HepG2 (cell line): ENCODE data around the gene CBLB. TPM values are rescaled to one million over a fixed set of nuclear protein-coding genes. Genes with fewer than 3 reads are reported as not detected.

Source experiments
- ATAC-seq: fragments of 200-7000 bp; cut with Tn5 transposase; 3 replicates; pipeline ENCODE4 v1.9.1; 2020; ENCODE audit warnings: mild to moderate bottlenecking, moderate library complexity
- BruUV-seq: library from RNA; stranded (reverse); fragments of 400-500 nt; replicated peaks from 2 replicates; lab custom pipeline; 2021; lab: Mats Ljungman, UMichigan
- CTCF ChIA-PET: fragments of 300-600 bp; formaldehyde crosslinking; extraction: SDS; loops from one replicate; lab custom pipeline; 2021; ENCODE audit warnings: low total read pairs, inconsistent platforms, low intra/inter-chr PET ratio; lab: Yijun Ruan, JAX
- POLR2A ChIA-PET: fragments of 350-600 bp; sonication (Branson Sonifier 250); formaldehyde crosslinking; loops from one replicate; lab custom pipeline; 2020; ENCODE audit warnings: antibody characterized with exemption, inconsistent platforms; lab: Yijun Ruan, JAX
- DNase-seq: peaks from one replicate; pipeline ENCODE4 v3.0.0-alpha.2; 2015; ENCODE audit warnings: low spot score
- FAIRE-seq: peaks from 3 replicates; lab custom pipeline; 2011; peaks lifted over from hg19 to GRCh38; lab: Jason Lieb, UNC
- H2AFZ ChIP-seq: one replicate; pipeline ENCODE4 v1.6.1; 2011; ENCODE audit warnings: low read length, inconsistent platforms
- H3K27ac ChIP-seq: fragments of 300-600 bp; 3 replicates; pipeline ENCODE4 v1.8.0; 2011; ENCODE audit warnings: mixed run types, mild to moderate bottlenecking, mixed read lengths, low read length, inconsistent platforms; ENCODE audit not compliant: insufficient read depth; ENCODE audit errors: extremely low read length
- H3K27me3 ChIP-seq, 2 experiments: fragments of 200-600 bp in 1 of 2; 2 replicates in 1 of 2; 3 replicates in 1 of 2; pipeline versions ENCODE4 v1.6.0 to v1.8.0; 2011; ENCODE audit warnings: low read length in 2 of 2, mild to moderate bottlenecking in 2 of 2, moderate library complexity in 2 of 2, inconsistent platforms in 1 of 2; ENCODE audit not compliant: insufficient read depth in 2 of 2, control insufficient read depth in 1 of 2
- H3K36me3 ChIP-seq, 2 experiments: fragments of 200-600 bp in 1 of 2; replicated peaks in 1 of 2; 2 replicates in 1 of 2; 3 replicates in 1 of 2; pipeline versions ENCODE4 v1.5.1 to v1.8.0; 2011; ENCODE audit warnings: low read length in 2 of 2, inconsistent platforms in 1 of 2; ENCODE audit not compliant: insufficient read depth in 2 of 2, control insufficient read depth in 1 of 2
- H3K4me1 ChIP-seq: 2 replicates; pipeline ENCODE4 v1.5.1; 2012; ENCODE audit warnings: low read length, inconsistent platforms; ENCODE audit not compliant: insufficient read depth
- H3K4me2 ChIP-seq: 2 replicates; pipeline ENCODE4 v1.6.0; 2011; ENCODE audit warnings: low read depth, low read length, inconsistent platforms
- H3K4me3 ChIP-seq, 3 experiments: fragments of 200-600 bp in 1 of 3; sonication (generic), shearing (Covaris generic) in 1 of 3; replicated peaks in 1 of 3; 2 replicates each; pipeline ENCODE4 v1.5.1; 2011 to 2016; ENCODE audit warnings: low read length in 3 of 3, inconsistent platforms in 2 of 3, low read depth in 2 of 3, mild to moderate bottlenecking in 2 of 3, control low read depth in 1 of 3, mixed read lengths in 1 of 3; ENCODE audit not compliant: insufficient read depth in 1 of 3
- H3K79me2 ChIP-seq: one replicate; pipeline ENCODE4 v1.6.1; 2011; ENCODE audit warnings: low read length, inconsistent platforms; ENCODE audit not compliant: insufficient read depth
- H3K9ac ChIP-seq: 2 replicates; pipeline ENCODE4 v1.6.0; 2011; ENCODE audit warnings: mild to moderate bottlenecking, low read depth, low read length, inconsistent platforms; ENCODE audit not compliant: insufficient read depth
- H3K9me3 ChIP-seq: 2 replicates; pipeline ENCODE4 v1.5.1; 2012; ENCODE audit warnings: mild to moderate bottlenecking, low read length
- H4K20me1 ChIP-seq: 2 replicates; pipeline ENCODE4 v1.6.0; 2011; ENCODE audit warnings: inconsistent platforms, mild to moderate bottlenecking, low read length, moderate library complexity; ENCODE audit not compliant: insufficient read depth
- KLF11 ChIP-seq: IDR thresholded peaks from 2 replicates; pipeline ENCODE4 v1.6.1; 2016; ENCODE audit warnings: missing compliant biosample characterization
- MTF2 ChIP-seq: sonication (generic); formaldehyde crosslinking; IDR thresholded peaks from 2 replicates; pipeline ENCODE4 v1.5.0; 2020; ENCODE audit warnings: missing genetic modification reagents, borderline replicate concordance
- NR2C2 ChIP-seq: sonication (generic); formaldehyde crosslinking; IDR thresholded peaks from 2 replicates; pipeline ENCODE4 v1.4.0; 2020; ENCODE audit warnings: missing genetic modification reagents, mild to moderate bottlenecking, moderate library complexity, borderline replicate concordance
- ZFP37 ChIP-seq: sonication (generic); formaldehyde crosslinking; IDR thresholded peaks from 2 replicates; pipeline ENCODE4 v1.4.0; 2020; ENCODE audit warnings: missing genetic modification reagents, borderline replicate concordance
- ZIK1 ChIP-seq: sonication (generic); formaldehyde crosslinking; IDR thresholded peaks from 2 replicates; pipeline ENCODE4 v1.5.0; 2020; ENCODE audit warnings: mild to moderate bottlenecking, low read depth, missing genetic modification reagents, borderline replicate concordance
- ZNF484 ChIP-seq: sonication (generic); formaldehyde crosslinking; IDR thresholded peaks from 2 replicates; pipeline ENCODE4 v1.5.1; 2020; ENCODE audit warnings: mild to moderate bottlenecking, low read depth, missing genetic modification reagents, borderline replicate concordance
- ZNF646 ChIP-seq: sonication (generic); formaldehyde crosslinking; IDR thresholded peaks from 2 replicates; pipeline ENCODE4 v1.9.0; 2021; ENCODE audit warnings: mild to moderate bottlenecking, missing genetic modification reagents
- ZNF800 ChIP-seq: sonication (generic); formaldehyde crosslinking; IDR thresholded peaks from 2 replicates; pipeline ENCODE4 v1.4.0; 2020; ENCODE audit warnings: missing genetic modification reagents
- WGBS: methylation state at CpG from one replicate; pipeline ENCODE4 v1.1.6; 2017; ENCODE audit warnings: low lambda C conversion rate; 5-methylcytosine and 5-hydroxymethylcytosine counted together
- in situ Hi-C: cut with HindIII; loops from 2 replicates; pipeline ENCODE4 v1.10.0; 2017; ENCODE audit warnings: low pct_unique_long_range_greater_than_20kb; ENCODE audit not compliant: extremely low pct_ligation_motif_present
- intact Hi-C: fragments of 100-400 bp; cut with micrococcal nuclease; formaldehyde crosslinking; loops from one replicate; pipeline ENCODE4 v1.10.0; 2022; ENCODE audit not compliant: unreplicated experiment
- polyA plus RNA-seq, 8 experiments: library from polyadenylated mRNA; depleted of rRNA in 3 of 8; stranded (reverse) in 7 of 8; unstranded in 1 of 8; fragments of >200 nt; fragmentation: Illumina TruSeq in 4 of 8; extraction: Trizol in 4 of 8; gene quantifications; 2 replicates each; pipeline versions ENCODE4 v1.2.1 to v1.2.3, GENCODE V29; 2011 to 2016; ENCODE audit warnings: low read depth in 4 of 8, missing spikeins in 1 of 8, mixed read lengths in 1 of 8; ENCODE audit not compliant: insufficient read depth in 1 of 8
- total RNA-seq, 5 experiments: library from RNA; depleted of rRNA; stranded (reverse); fragments of >200 nt; fragmentation: Illumina TruSeq; extraction: Trizol; gene quantifications; 2 replicates each; pipeline ENCODE4 v1.2.3, GENCODE V29; 2016; ENCODE audit warnings: low read depth in 1 of 5

The CBLB gene
- total and polyA plus RNA-seq, 2 of the 13 experiments (the other 11 are each of a cell fraction or from before 2014, with no cell fraction given) = 9.8 to 16.4 TPM

- WGBS = 1% methylated on average over 2 of the region's 2 CpGs
- no TSS peak for BruUV-seq
- no peak for DNase-seq
- ChIA-PET CTCF (no interaction called here), POLR2A (no interaction called here)
- Histone ChIP-seq H3K4me1 (no peaks in the 10 kb centered on the region), H3K4me2 (no peak overlapping the region), H3K27ac (no peak overlapping the region), H3K36me3 (no peaks in the 10 kb centered on the region), H4K20me1 (no peaks in the 10 kb centered on the region), H2AFZ (no peak overlapping the region), H3K9ac (no peak overlapping the region), H3K27me3 (no peaks in the 10 kb centered on the region), H3K79me2 (no peaks in the 10 kb centered on the region), H3K4me3 (no peak overlapping the region), H3K9me3 (no peaks in the 10 kb centered on the region)
- TF ChIP-seq ZIK1 (CRISPR knock-in tag) (no peak), ZFP37 (no peak), NR2C2 (CRISPR knock-in tag) (no peak)
- intact Hi-C loops = no loop called here
- ATAC-seq = no peak
- in situ Hi-C loops = no loop called here
- FAIRE-seq = no peak
These were observed 229.7 kb downstream of the CBLB start for GRCh38 chr3:105639131-105639530.

- no TSS peak for BruUV-seq
- H3K4me2 ChIP-seq = no peak overlapping the region
- H3K79me2 ChIP-seq = no peaks in the 10 kb centered on the region
- H4K20me1 ChIP-seq = no peaks in the 10 kb centered on the region
- no peak for ATAC-seq
- intact Hi-C loops = no loop called here
- FAIRE-seq = no peak
- H3K27me3 ChIP-seq = no peaks in the 10 kb centered on the region
- CTCF ChIA-PET = no interaction called here
- no peaks in the 10 kb centered on the region for H3K4me1 ChIP-seq
- no peak overlapping the region for H2AFZ ChIP-seq
- no peaks in the 10 kb centered on the region for H3K36me3 ChIP-seq
- no peak overlapping the region for H3K4me3 ChIP-seq
- WGBS = 3% methylated on average over 5 of the region's 5 CpGs
- no peak for TF ChIP-seq ZNF484 (CRISPR knock-in tag)
- TF ChIP-seq ZNF646 = no peak
- no peak for TF ChIP-seq KLF11 (CRISPR knock-in tag)
- TF ChIP-seq MTF2 (CRISPR knock-in tag) = no peak
- no peak for TF ChIP-seq ZNF800 (CRISPR knock-in tag)
- in situ Hi-C loops = no loop called here
- H3K9ac ChIP-seq = no peak overlapping the region
- DNase-seq = no peak
- POLR2A ChIA-PET = no interaction called here
- no peaks in the 10 kb centered on the region for H3K9me3 ChIP-seq
- no peak overlapping the region for H3K27ac ChIP-seq
These were observed 234.1 kb downstream of the CBLB start for GRCh38 chr3:105634708-105635107.
